Right cardiac atrium (tissue), 5 donors: ENCODE data around the gene SLC1A3. TPM values are rescaled to one million over a fixed set of nuclear protein-coding genes. Genes with fewer than 3 reads are reported as not detected.
"Not testable (repeated sequence)": the region's sequence is repeated elsewhere in the genome, so short reads cannot be mapped to it uniquely, and the experiment has no call there.

Experiments used
- ATAC-seq, 2 donors: fragments of 200-7000 bp; cut with Tn5 transposase; one replicate each; pipeline versions ENCODE4 v1.8.0 to v1.9.1; 2020; ENCODE audit warnings: moderate library complexity in 2 of 2, mild to moderate bottlenecking in 1 of 2
- DNase-seq, 3 donors: peaks; one replicate each; pipeline ENCODE4 v3.0.0-alpha.2; 2020
- H3K27ac ChIP-seq: one replicate; pipeline ENCODE4 v1.5.1; 2013; ENCODE audit warnings: mild to moderate bottlenecking, low read length, control low read depth, moderate library complexity
- H3K27me3 ChIP-seq: one replicate; pipeline ENCODE4 v1.6.1; 2013; ENCODE audit not compliant: control insufficient read depth, insufficient read depth
- H3K4me1 ChIP-seq: one replicate; pipeline ENCODE4 v1.6.1; 2013; ENCODE audit warnings: low read length; ENCODE audit not compliant: control insufficient read depth, insufficient read depth
- H3K4me3 ChIP-seq: one replicate; pipeline ENCODE4 v1.5.1; 2013; ENCODE audit warnings: low read length, control low read depth
- H3K9me3 ChIP-seq: one replicate; pipeline ENCODE4 v1.6.1; 2013; ENCODE audit warnings: low read length; ENCODE audit not compliant: control insufficient read depth
- WGBS: extraction: QIAGEN DNeasy Blood & Tissue Kit; methylation state at CpG from one replicate; pipeline ENCODE4 v1.1.7; 2013; 5-methylcytosine and 5-hydroxymethylcytosine counted together
- intact Hi-C, 4 donors: fragments of 100-400 bp; cut with DNase I; formaldehyde crosslinking; loops; one replicate each; pipeline versions ENCODE4 v1.11.0 to v1.14.0; 2022 to 2023
- polyA plus RNA-seq: library from polyadenylated mRNA; stranded (reverse); fragments of 200-250 nt; gene quantifications from one replicate; pipeline ENCODE4 v1.2.3, GENCODE V29; 2013
- total RNA-seq, 4 donors: library from RNA; stranded (reverse); fragmentation: NEBNext Ultra II Directional; extraction: Animal tissue kit (Norgen Biotek cat#: 25700); gene quantifications; one replicate each; pipeline ENCODE4 v1.2.1, GENCODE V29; 2021
- donor health status: healthy with polysubstance abuse.
- donor health status: DM: no; HTN: yes; CAD: no.
- donor health status: DM: no; HTN: no; CAD: no.
- donor health status: DM: no; HTN: yes; CAD: no; lungs with severe emphysema.
- donor health status: DM: yes; HTN: yes; CAD: no.

SLC1A3 gene
- total and polyA plus RNA-seq, 5 donors, result 21.7 to 44.5 (median 32.8) TPM

- H3K4me1 ChIP-seq, result peaks cover 1% of the 10 kb centered on the region
- 63% methylated on average over 3 of the region's 3 CpGs for WGBS
- intact Hi-C loops, result no loop called here
- peaks cover 2% of the 10 kb centered on the region for H3K9me3 ChIP-seq
- ATAC-seq (no peak), DNase-seq (no peak)
- no peaks in the 10 kb centered on the region for H3K27me3 ChIP-seq
- no peak overlapping the region for H3K4me3 ChIP-seq
- no peak overlapping the region for H3K27ac ChIP-seq
These were observed 25.3 kb upstream of the SLC1A3 start for GRCh38 chr5:36581070-36581469.

- Histone ChIP-seq H3K4me3 (no peak overlapping the region), H3K27ac (no peak overlapping the region), H3K27me3 (no peaks in the 10 kb centered on the region), H3K9me3 (peaks cover 2% of the 10 kb centered on the region), H3K4me1 (no peaks in the 10 kb centered on the region)
- peak in 1 of 2 donors; percentile 33 for ATAC-seq
- 75% methylated on average over 10 of the region's 10 CpGs for WGBS
- no peak for DNase-seq
- intact Hi-C loops, result no loop called here
These were observed 22.2 kb upstream of the SLC1A3 start for GRCh38 chr5:36584009-36584875.

GRCh38 chr5:36585701-36586100 is 20.7 kb upstream of the SLC1A3 start:
- H3K27me3 ChIP-seq, result no peaks in the 10 kb centered on the region
- intact Hi-C loops, result no loop called here
- peaks cover 2% of the 10 kb centered on the region for H3K9me3 ChIP-seq
- H3K4me3 ChIP-seq, result no peak overlapping the region
- H3K4me1 ChIP-seq, result no peaks in the 10 kb centered on the region
- DNase-seq (no peak), ATAC-seq (no peak)
- WGBS, result 72% methylated on average over 1 of the region's 1 CpG
- no peak overlapping the region for H3K27ac ChIP-seq

GRCh38 chr5:36587354-36587753 is 19.1 kb upstream of the SLC1A3 start:
- intact Hi-C loops, result no loop called here
- DNase-seq, result no peak
- H3K9me3 ChIP-seq, result no peaks in the 10 kb centered on the region
- WGBS, result 60% methylated on average over 3 of the region's 3 CpGs
- H3K4me1 ChIP-seq, result peaks cover 5% of the 10 kb centered on the region
- no peak overlapping the region for H3K4me3 ChIP-seq
- H3K27ac ChIP-seq, result no peak overlapping the region
- no peak for ATAC-seq
- H3K27me3 ChIP-seq, result no peaks in the 10 kb centered on the region

- intact Hi-C loops, H3K9me3 ChIP-seq, DNase-seq, H3K4me3 ChIP-seq, H3K27ac ChIP-seq, ATAC-seq, H3K27me3 ChIP-seq, H3K4me1 ChIP-seq: not testable (repeated sequence)
- 89% methylated on average over 4 of the region's 4 CpGs for WGBS
These were observed 16.7 kb upstream of the SLC1A3 start for GRCh38 chr5:36589735-36590134.

DNA sequence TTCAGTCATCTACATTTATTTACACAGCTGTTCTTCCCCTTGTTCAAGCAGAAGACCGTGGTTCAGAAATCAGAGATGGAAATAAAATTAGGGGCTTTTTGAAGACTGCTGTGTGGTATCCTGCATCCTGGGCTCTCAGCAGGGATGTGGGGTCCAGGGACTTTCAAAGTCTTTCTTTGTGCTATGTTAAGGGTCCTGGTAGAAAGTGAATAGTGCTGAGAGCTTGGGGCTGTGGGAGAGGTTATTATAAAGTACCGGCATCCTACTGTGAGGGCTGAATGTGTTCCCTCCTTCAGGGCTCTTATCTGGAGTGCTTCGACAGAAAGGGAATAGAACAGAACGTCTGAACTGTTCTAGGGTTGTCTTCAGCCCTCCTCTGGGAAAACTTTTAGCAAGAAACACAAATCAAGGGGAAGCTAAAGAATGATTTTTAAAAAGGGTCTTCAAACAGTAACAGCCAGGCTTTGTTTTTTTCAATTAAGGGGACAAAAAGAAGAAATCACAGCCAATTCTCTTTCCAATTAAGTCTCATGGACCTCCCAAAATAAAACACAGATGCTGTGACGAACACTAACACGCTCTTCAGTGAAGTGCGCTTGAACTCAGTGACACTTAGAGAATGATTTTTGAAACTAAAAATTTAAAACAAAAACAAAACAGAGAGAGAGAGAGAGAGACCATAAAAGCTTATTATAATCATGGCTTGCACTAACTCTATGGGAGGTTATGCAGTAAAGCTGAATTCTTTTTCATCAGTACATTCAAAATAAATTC is 15.7 kb upstream of the SLC1A3 start:
- Histone ChIP-seq H3K27ac (peak overlapping the region; percentile 57), H3K4me1 (peaks cover 6% of the 10 kb centered on the region), H3K27me3 (no peaks in the 10 kb centered on the region), H3K9me3 (no peaks in the 10 kb centered on the region), H3K4me3 (no peak overlapping the region)
- 32% methylated on average over 7 of the region's 7 CpGs for WGBS
- ATAC-seq (peak; percentile 68 to 90), DNase-seq (no peak)
- intact Hi-C loops, result no loop called here

DNA sequence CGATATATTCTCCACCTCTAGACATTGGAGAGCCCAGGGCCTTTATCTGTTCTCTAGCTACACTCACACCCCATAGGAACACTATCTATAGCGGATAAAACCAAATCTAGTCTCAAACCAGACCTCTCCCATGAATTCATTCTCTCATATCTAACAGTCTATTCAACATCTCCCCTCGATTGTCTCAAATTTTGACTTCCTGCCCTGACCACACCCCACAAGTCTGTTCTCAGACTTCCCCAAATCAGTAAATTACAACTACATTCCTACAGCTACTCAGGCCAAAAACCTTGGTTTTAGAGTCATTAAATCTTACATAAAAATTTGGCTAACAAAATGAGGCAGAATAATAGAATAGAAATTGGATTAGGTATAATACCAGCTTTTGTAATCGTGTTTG is 12.5 kb upstream of the SLC1A3 start:
- intact Hi-C loops, result no loop called here
- ATAC-seq (no peak), DNase-seq (no peak)
- no peaks in the 10 kb centered on the region for H3K27me3 ChIP-seq
- no peaks in the 10 kb centered on the region for H3K9me3 ChIP-seq
- WGBS, result 54% methylated on average over 4 of the region's 4 CpGs
- H3K4me3 ChIP-seq, result no peak overlapping the region
- H3K4me1 ChIP-seq, result peaks cover 6% of the 10 kb centered on the region
- no peak overlapping the region for H3K27ac ChIP-seq

- Histone ChIP-seq H3K9me3 (peaks cover 3% of the 10 kb centered on the region), H3K27ac (no peak overlapping the region), H3K4me3 (no peak overlapping the region), H3K4me1 (peaks cover 6% of the 10 kb centered on the region), H3K27me3 (no peaks in the 10 kb centered on the region)
- DNase-seq, result no peak
- intact Hi-C loops, result no loop called here
- 96% methylated on average over 1 of the region's 1 CpG for WGBS
- no peak for ATAC-seq
These were observed 10.2 kb upstream of the SLC1A3 start for GRCh38 chr5:36596247-36596646.

GRCh38 chr5:36596756-36597155 is 9.7 kb upstream of the SLC1A3 start:
- Histone ChIP-seq H3K27ac (no peak overlapping the region), H3K27me3 (no peaks in the 10 kb centered on the region), H3K4me3 (no peak overlapping the region), H3K4me1 (peaks cover 1% of the 10 kb centered on the region), H3K9me3 (peaks cover 4% of the 10 kb centered on the region)
- WGBS, result 77% methylated on average over 6 of the region's 6 CpGs
- no peak for ATAC-seq
- no peak for DNase-seq
- intact Hi-C loops, result no loop called here

- Histone ChIP-seq H3K4me1 (peaks cover 1% of the 10 kb centered on the region), H3K27me3 (no peaks in the 10 kb centered on the region), H3K4me3 (no peak overlapping the region), H3K27ac (no peak overlapping the region), H3K9me3 (peaks cover 4% of the 10 kb centered on the region)
- DNase-seq (no peak), ATAC-seq (no peak)
- WGBS, result 63% methylated on average over 3 of the region's 3 CpGs
- intact Hi-C loops, result no loop called here
These were observed 8.4 kb upstream of the SLC1A3 start for GRCh38 chr5:36598045-36598444.
